AG09309 (cell line): ENCODE results near the gene PLA2G6.

Source experiments
- DNase-seq: peaks from one replicate; pipeline ENCODE4 v3.0.0-alpha.2; 2010; ENCODE audit warnings: low read depth
- H3K4me3 ChIP-seq: 2 replicates; pipeline ENCODE4 v1.5.1; 2011; ENCODE audit warnings: mild to moderate bottlenecking, low read depth, low read length, moderate library complexity; ENCODE audit not compliant: control insufficient read depth
- CTCF ChIP-seq: IDR thresholded peaks from 2 replicates; pipeline ENCODE4 v1.5.1; 2011; ENCODE audit warnings: mild to moderate bottlenecking, low read depth, low read length, inconsistent platforms; ENCODE audit not compliant: insufficient read depth, control insufficient read depth; ENCODE audit errors: missing control alignments

The PLA2G6 gene

GRCh38 chr22:38110008-38110862, 71.4 kb downstream of the PLA2G6 start, which contains the start of gene BAIAP2L2:
Gene BAIAP2L2, minus strand, starts transcription at chr22:38110684. Its CDS starts 159 bp downstream, at chr22:38110525.
- H3K4me3 ChIP-seq: no peak within 1 kb of the TSS
- no peak for DNase-seq
- TF ChIP-seq CTCF: no peak

GRCh38 chr22:38109371-38110001, 72.1 kb downstream of the PLA2G6 start:
- H3K4me3 ChIP-seq: no peak overlapping the region
- no peak for DNase-seq
- no peak for TF ChIP-seq CTCF

GRCh38 chr22:38108561-38109319, 72.9 kb downstream of the PLA2G6 start:
- H3K4me3 ChIP-seq: no peak overlapping the region
- no peak for DNase-seq
- no peak for TF ChIP-seq CTCF

GRCh38 chr22:38107692-38108515, 73.7 kb downstream of the PLA2G6 start:
- no peak for TF ChIP-seq CTCF
- DNase-seq: no peak
- H3K4me3 ChIP-seq: no peak overlapping the region

- TF ChIP-seq CTCF: no peak
- no peak for DNase-seq
- no peak overlapping the region for H3K4me3 ChIP-seq
Measured at GRCh38 chr22:38106814-38107578, 74.6 kb downstream of the PLA2G6 start.
